ENCODE measurements around the gene SREBF1.

The SREBF1 gene

DNA sequence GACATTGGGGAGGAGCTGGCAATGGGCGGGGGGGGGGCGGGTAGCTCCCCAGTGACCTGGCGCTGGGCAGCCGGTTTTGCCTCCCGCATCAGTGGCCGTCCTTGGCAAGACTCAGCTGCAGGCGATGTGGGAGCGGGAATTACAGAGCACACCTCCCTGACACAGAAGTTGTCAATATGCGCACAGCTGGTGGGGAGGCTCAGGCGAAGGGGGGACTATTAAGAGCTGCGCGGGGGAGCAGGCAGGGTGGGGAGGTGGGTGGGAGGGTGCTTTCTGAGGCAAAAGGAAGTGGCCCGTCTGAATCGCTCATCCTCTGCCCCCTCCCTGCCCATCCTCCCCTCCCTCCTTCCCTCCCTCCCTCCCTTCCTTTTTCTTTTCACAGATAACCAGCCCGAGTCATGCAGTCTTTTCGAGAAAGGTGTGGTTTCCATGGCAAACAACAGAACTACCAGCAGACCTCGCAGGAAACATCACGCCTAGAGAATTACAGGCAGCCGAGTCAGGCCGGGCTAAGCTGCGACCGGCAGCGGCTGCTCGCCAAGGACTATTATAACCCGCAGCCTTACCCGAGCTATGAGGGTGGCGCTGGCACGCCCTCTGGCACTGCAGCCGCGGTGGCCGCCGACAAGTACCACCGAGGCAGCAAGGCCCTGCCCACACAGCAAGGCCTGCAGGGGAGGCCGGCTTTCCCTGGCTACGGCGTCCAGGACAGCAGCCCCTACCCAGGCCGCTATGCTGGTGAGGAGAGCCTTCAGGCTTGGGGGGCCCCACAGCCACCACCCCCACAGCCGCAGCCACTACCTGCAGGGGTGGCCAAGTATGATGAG is 44.0 kb downstream of the SREBF1 start:
- DNase-seq = peak in 1 of 4 experiments; percentile 6

DNA sequence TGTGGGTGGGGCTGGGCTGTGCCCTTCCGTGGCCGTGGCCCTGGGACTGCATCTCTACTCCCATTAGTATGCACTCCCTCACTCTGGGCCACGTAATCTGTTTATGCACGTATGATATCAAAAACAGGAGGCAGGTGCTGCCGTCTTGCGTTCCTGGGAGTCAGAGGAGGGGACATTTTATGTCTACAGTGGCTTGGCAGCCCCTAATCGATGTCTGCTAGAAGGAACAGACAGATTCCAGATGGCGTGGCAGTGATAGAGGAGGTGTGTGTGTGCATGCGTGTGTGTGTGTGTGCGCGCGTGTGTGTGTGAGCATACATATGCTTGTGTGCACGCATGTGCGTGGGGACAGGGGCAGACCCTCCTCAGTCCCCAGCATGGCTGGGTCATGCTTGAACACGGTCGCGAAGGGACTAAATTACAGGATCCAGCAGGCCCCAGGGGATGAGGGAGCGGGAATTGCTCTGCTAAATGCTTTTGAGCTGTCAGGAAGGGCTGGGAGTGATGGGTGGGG is 44.7 kb downstream of the SREBF1 start:
- no peak for DNase-seq

DNA sequence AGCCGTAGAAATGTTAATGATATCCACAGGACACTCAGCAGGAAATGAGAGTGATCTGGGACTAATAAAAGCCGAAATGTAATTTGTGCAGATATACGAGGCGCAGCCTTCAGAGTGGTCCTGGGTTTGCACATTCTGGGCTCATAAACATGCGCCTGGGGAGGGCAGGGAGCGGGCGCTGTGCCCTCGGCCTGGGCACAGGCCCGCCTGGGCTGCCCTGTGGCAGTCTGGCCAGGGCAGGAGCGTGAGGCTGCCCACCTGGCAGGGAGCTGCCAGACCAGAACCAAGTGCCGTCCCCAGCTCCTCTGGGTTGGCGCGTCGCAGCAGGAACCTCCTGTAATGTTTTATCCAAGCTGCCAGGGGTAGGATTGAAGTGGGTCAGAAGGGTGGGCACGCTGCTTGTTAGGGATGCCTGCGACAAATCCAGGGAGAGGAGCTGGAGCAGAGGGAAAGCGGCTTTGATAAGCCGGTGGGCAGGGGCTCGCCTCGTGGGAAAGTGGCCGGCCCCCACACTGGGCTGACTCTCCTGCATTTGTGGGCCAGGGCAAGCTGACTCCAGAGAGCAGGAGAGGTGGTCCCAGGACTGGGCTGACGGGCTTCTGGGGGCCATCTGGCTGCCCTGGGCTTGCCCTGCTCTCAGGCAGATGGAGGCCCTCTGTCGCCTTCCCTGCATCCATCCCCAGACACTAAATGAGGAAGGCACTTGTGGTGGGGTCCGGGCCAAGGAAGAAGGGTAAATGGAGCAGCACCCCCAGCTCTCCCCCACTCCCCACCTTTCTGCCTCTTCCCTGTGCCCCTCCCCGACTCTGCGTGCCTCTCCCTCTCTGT is 45.9 kb downstream of the SREBF1 start:
- no peak for DNase-seq

DNA sequence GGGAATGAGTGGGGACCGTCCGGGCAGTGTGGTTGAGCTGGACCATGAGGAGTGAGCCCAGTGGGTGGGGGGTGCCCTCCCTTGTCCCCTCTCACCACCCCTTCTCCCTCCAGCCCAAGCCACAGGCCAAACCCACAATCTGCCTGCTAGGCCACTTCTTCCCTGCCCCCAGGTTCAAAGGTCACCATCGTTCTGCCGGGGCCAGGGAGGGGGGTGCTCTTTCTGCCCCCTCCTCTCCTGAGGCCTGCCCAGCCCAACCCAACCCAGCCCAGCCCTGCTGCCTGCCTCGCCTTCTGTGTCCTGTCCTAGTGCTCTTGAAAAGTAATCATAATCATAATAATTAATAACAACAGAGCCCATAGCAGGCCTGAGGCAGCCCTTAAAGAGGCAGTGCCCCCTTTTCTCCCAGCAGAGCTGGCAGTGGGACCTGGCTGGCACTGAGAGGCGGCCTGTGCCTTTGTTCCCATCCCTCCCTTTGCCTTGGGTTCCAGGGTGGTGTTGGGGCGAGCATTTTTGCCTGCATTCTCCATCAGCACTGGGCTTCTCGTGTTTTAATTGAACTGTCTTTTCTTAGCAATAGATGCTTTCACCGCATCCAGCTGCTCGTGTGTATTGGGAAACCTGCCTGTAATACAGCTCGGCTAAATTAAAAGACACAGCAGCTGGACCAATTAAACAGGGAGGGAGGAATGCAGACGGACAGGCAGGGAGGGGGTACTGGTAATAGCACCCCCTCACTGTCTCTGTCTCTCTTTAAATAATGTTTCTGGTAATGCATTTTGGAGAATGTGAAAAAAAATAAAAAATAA is 46.8 kb downstream of the SREBF1 start:
- DNase-seq = no peak

DNA sequence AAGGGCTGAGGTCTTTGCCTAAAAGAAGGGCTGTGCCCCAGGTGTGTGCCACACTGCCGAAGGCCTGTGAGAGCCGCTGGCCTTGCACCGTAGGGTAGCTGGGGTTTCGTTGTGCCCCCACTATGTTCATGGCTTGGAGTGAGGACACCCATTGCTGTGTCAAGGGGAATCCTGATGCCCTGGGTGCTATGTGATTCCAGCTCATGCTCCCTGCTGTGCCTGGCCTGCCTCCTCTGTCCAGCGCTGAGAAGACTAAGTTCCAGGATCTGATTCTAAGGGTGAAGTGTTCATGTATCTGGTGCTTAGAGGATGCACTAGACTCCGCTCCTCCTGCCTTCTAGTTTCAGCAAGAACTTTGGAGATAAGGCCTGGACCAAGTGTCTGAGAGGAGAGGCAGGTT is 47.4 kb downstream of the SREBF1 start:
- DNase-seq = no peak

DNA sequence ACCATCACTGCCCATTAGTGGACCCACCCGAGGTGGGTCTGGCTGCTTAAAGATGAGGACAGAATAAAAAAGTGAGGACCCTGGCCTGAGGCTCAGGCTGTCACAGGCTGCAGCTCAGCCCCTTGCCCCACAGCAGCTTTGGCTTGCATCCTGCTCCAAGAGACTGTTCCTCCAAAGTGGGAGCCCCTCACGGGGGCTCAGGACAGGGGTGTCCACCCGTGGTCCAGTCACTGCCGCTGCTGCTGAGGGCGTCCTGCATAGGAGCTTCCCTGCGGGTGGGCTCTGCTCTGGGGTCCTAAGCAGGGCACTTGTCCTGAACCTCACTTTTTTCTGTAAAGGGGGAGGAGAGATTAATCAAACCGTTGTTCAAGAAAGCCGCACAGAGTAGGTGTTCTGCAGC is 47.8 kb downstream of the SREBF1 start:
- no peak for DNase-seq

DNA sequence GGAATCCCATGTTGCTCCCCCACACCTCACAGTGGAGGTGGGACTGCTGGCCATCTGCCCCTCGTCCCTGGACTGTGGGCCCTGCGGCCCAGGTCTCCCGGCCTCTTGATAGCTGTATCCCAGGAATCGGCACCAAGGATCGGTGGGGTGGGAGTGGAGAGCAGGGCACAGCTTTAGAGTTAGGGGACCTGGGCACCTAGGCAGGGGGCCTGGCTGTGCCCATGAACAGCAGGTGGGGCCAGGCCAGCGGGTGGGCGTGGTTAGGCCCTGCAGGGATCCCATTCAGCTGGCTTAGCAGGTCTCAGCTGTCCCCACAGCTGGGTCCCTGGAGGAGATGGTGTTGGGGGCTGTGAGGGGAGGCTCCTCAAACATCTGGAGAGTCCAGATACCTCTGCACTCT is 49.2 kb downstream of the SREBF1 start:
- DNase-seq = no peak

DNA sequence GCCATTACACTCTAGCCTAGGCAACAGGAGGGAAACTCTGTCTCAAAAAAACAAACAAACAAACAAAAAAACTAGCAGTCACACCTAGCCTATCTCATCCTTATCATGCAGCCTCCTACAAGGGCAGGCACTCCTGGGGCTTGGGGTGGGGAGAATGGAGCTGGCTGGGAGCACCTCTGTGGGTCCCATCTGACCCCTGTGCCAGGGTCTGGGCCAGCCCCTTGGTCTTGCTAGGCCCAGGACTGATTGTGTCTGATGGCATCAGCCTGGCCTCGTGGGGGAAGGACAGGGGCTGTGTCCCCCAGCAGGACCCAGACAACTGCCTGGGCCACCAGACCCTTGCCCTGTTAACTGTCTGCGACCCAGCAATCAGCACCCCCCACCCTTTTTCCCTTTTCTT is 49.8 kb downstream of the SREBF1 start:
- no peak for DNase-seq

DNA sequence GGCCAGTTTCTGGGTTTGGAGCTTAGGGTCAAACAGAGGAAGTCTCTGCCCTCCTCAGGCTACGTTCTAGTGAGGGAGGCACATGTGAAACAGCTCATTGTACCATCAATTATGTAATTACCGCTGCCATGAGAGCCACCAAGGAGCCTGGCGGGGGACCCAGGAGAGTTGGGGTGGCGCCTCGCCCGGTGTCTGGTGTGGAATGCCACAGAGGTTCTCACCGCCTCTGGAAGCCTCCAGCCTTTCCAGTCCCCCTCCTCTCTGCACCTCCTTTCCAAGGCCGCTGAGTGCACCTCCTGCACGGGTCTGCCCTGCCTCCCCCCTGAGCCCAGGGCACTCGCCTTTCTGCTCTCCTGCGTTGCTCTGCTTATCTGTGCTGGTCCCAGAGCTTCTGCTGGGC is 51.4 kb downstream of the SREBF1 start:
- DNase-seq = no peak

DNA sequence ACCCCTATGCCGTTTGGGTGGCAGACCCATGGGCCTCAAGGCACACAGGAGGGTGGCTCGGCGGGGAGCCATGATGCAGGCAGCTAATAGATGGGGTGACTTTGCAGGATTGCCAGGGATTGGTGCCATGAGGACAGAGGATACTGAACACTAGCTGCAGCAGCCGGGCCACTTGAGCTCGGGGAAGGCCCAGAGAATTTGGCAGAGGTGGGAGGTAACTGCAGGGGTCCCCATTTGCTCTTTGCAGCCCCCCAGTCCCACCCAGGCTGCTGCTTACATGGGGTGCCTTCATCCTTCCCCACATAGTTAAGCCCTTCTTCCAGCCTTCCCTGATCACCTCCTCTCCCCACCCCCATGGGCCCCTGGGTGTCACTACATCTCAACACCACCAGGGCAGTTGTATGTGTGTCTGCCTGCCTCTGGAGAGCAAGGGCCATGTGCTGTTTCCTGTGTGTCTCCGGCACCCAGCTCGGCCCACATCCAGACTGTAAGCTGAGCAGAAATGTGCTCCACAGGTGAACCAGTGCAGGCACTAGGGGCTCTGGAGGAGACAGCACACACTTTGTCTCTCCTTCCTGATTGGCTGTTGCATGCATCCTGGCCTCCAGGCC is 52.0 kb downstream of the SREBF1 start:
- DNase-seq = peak in 1 of 4 experiments; percentile 6

DNA sequence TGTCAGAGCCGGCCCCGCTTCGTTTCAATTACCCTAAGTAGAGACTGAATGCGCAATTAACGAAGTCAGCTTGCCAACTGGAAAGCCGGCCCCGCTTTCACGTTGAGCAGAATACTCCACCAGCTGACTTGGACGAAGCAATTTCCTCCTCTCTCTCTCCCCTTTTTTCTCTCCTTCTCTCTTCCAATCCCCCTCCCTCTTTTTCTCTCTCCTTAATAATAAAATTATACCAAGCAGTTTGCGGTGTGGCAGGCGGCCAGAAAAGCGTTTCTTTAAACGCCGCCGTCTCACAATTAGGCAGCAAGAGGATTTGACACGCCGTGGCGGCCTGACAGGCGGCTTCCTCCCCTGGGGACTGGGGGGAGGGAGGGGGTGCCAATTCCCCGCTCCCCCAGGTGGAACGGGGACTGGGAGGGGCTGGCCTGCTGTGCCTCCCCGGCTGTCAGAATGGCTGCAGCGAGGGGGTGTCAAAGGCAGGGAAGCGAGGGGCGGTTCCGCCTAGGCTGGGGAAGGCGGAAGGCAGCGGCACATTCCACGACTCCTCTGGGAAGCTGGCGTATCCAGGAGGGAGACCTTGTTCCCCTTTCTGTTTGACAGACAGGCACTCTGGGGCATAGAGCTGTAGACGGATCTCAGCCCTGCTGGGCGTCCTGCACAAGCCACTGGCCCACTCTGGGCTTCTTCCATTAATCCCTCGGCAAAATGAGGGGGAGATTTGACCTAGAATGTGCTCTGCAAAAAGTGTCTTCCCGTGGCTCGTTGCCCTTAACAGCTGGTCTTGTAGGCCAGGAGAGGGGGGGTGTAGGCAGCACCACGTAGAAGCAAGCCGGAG is 52.7 kb downstream of the SREBF1 start:
- peak; percentile 27 to 44 (median 40) for DNase-seq

DNA sequence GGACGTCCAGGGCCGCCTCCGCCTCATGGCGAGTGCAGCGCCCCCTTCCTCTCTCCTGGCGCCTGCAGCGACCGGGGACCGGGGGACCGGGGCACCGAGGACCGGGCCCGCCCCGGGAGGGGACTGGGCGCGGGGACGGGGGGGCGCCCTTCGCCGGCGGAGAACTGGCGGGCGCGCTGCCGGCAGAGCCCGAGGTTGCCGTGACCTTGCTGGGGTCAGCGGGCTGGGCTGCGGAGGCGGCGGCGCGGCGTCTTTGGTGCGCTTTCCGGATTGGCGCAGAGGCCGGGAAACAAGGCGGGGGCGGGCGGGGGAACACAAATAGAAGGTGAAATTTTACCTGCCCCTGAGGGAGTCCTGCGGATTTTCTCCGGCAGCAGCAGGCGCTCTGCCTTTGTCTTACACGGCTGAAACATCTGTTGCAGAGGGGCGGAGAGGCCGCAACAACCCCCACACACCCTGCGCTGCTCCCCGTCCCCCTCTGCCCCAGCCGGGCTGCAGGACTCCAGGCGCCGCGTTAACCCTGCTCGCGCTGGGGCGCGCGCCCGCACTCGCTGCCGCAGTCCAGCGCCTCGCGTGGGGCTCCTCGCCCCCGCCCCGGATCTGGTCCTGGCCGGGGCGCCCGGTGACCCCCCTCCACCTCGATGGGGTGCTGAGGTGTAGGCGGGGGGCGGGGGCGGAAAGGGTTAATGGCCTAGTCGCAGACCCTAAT is 53.5 kb downstream of the SREBF1 start:
- DNase-seq = peak in 2 of 4 experiments; percentile 39 to 56

DNA sequence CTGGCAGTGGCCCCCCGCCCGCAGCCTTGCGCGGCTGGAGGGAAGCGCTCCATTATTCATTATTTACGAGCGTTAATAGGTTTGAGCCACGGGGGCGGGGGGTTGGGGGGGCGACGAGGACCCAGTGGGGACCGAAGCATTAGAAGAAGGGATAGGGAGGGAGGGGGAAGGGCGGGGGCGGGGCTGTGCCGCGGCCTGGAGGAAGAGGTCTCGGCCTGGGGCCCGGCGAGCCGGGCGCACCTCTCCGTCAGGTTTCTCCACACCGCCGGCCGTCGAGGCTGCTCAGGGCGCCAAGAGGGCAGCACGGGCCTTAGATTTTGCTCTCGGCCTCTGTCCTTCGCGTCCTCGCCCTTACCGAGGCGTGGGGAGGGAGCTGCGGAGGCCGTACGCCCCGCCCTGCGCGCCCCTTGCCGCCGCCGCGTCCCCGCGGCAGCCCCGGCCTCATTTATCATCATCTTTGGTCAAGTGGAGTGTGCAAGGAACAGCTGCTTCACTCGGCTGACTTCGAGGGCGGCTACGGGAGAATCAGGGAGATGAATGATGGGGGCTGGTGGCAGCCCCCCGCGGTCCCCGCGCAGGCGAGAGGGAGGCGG is 54.2 kb downstream of the SREBF1 start:
- peak in 2 of 4 experiments; percentile 12 to 18 for DNase-seq

DNA sequence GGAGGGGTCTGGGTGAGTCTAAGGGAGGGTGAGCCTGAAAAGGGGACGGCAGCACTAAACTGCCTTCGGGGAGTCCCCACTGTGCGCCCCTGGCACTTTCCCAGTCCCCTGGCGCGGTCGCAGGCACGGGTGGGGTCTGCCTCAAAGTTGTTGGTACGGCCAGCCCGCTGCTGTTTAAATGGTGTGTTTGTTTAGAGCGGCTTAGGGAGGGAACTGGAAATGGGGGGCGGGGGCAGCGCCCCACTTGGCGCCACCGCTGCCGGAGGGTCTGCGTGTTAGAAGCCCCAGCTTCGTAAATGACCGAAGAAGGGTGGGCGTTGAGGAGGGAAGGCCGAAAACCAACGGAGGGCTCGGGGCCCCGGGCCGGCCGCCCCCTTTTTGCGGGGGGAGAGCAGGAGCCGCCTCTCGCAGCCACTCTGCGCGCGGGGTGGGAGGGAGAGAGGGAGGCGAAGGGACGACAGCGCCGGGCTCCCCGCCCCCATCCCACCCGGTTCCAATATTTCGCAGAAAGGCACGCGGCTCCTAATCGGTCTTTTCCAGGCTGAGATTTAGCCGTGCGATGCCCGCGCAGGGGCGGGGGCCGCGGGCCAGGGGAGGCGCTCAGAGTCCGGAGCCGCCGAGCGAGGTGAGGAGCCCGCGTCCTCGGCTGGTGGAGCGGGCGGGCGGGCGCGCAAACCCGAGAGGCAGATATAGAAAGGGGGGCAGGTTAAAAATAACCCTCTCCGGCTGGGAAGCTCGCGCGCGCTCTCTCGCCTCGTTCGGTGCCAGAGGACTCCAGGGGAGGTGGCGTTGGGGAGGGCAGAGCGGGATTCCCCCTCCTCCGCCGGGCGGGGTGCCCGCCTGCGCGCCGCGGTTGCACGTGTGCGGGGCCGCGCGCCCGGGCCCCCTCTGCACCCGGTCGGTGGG is 54.9 kb downstream of the SREBF1 start:
- peak in 3 of 4 experiments; percentile 16 to 51 (median 35) for DNase-seq

DNA sequence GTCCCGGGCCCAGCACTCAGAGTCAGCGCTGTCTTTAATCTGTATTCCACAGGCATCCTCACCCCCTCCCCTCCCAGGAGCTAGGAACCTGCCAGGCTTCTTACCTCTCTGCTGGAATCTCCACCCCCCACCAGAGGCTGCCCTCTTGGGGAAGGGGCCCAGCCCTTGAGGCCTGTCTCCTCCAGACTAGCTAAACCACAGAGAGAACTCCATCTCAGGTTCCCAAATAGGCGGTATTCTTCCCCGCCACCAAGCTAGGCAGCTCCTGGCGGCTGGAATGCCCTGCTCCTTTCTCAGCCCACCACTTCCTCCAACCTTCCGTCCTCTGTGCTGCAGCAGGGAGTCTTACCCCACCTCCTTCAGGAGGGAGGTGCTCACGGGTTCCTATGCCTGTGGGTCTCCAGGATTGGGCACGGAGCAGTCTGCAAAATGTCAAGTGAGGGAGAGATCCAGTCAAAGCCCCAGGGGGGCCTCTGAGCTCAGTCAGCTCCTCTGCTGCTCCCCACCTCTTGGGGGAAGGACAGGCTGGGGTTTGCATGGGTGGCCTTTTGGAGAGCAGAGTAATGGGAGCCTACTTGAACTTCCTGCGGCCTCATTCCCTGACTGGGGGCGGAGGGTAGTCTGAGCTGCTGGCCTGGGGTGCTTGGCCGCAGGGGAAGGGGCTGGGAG is 55.7 kb downstream of the SREBF1 start:
- DNase-seq = peak in 3 of 4 experiments; percentile 29 to 37 (median 29)

DNA sequence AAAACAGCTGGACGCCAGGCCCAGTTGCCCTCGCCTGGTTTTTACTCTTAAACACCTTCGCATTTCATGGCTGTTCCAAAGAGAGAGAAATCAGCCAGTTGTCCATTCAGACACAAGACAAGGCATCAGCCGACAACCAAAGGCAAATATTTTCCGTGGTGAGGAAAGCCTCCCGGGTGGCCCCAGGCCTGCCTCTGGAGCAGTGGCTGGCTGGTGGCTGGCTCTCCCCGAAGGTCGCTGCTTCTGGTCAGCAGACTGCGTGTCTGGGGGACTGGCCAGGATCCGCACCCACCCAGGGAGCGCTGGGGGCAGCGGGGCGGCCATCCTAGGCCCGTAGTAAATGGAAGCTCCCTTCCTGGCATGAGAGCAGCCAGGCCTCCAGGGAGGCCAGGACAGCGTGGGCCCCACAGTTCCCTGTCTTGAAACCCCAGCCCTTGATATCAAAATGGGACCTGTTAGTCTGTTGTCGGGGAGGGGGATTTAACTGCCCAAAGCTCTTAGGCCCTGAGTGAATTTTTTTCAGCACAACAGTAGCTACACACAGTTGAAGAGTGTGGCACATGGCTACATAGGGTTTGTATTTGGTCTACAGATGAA is 57.7 kb downstream of the SREBF1 start:
- no peak for DNase-seq

DNA sequence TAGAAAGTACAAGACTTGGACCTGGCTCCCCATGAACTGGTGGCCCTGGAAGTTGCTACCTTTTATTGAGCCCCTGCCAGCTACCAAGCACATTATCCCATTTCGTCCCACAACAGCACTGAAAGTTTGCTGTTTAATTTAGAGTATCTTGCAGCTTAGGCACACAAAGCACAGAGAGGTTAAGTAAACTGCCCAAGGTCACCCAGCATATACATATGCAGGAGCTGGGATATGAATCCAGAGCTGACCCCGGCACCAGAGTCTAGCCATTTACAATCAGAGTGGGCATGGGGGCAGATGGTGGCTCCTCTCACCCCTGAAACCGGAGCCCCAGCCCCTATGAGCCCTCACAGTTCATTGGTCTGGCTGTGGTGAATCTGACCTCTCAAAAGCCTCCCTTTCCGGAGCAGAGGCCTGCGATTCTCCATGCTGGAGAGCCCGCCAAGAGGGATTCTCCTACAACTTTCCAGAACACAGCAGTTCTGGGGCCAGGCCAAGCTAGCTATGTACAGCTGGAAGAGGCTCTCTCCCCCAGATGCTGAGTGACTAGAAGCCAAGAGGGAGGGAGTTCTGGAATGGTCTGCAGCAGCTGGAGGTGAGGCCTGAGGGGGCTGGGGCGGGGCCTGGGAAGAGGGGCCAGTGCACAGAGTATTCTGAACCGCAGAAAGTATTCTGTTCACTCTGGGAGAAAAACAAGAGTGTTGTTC is 58.3 kb downstream of the SREBF1 start:
- no peak for DNase-seq
